ENCODE data around the gene RRAGA.
A peak's percentile ranks its signal among the peaks of the same experiment; 100 is the strongest.
"Not testable (repeated sequence)": the region's sequence is repeated elsewhere in the genome, so short reads cannot be mapped to it uniquely, and the experiment has no call there.

The RRAGA gene

DNA sequence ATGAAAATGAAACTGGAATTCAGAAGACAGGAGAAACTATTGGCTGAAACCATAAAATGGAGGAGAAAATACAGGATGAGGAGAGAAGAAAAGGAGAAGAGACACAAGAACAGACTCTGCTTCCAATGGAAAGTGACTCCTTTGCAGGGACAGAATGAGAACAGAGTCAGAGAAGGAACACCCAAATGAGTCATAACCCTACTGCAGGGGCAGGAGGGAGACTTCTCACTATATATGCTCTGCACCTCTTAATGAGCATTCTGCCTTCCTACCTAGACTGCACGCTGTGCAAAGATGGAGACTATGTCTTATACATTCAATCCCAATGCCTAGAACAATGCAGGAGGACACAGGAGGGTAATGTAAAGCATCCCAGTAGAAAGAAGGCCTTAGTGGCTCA is 18.3 kb upstream of the RRAGA start:
- TF ChIP-seq POLR2AphosphoS5 (IDR thresholded peaks at IDR 0.05; ENCODE audit: low read depth, low read length) (no peak), POLR2A (IDR thresholded peaks at IDR 0.05; ENCODE audit: low read depth, low read length) (no peak), TAF1 (IDR thresholded peaks at IDR 0.05; ENCODE audit: borderline replicate concordance, low read depth, low read length) (no peak)
- DNase-seq (ENCODE audit: insufficient read length): no peak
- FAIRE-seq: peak; percentile 62

DNA sequence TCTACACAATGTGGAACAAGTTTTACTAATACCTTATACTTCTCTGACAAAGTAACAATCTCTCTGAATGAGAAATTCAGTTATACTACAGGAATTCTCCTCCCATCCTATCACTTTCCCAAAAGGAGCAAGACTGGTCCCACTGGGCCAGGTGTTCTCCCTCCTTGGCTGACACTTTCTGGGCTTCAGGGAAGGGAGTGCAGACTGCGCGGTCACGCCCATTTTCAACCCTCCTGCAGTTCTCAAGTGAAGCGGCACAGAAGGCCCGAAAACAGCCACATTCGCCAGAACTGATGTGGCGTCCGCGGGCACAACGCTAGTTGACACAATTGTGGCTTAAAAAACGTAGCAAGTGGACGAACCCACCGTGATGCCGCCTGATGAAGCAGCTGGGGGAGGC is 16.8 kb upstream of the RRAGA start:
- no peak for DNase-seq (ENCODE audit: insufficient read length)
- TF ChIP-seq TAF1 (IDR thresholded peaks at IDR 0.05; ENCODE audit: borderline replicate concordance, low read depth, low read length) (no peak), POLR2A (IDR thresholded peaks at IDR 0.05; ENCODE audit: low read depth, low read length) (no peak), POLR2AphosphoS5 (IDR thresholded peaks at IDR 0.05; ENCODE audit: low read depth, low read length) (no peak)
- FAIRE-seq: no peak

DNA sequence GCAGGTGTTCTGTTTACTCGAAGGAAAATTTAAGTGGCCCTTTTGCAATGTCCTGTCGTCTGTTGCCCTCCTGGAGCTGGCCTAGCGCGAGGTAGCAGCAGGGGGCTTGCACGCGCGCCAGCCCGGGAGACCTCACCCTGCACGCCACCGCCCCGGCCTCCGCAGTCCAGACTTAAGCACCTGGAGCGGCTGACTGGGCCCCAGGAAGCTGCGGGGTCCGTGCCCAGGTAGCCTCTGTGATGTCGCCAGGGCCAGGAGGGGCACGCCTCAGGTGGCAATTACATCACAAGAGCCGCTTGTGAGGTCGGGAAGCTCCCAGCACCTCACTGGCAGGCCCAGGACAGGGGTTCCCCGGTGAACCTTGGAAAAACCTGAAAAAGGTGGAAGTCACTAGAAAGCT is 16.2 kb upstream of the RRAGA start, which contains the start of gene SAXO1:
Gene SAXO1 (minus strand): TSS at position 195 of the 400 bp plus-strand sequence. CDS start 301 bp downstream, outside the sequence.
- DNase-seq (ENCODE audit: insufficient read length) (no peak), FAIRE-seq (no peak)
- TF ChIP-seq TAF1 (IDR thresholded peaks at IDR 0.05; ENCODE audit: borderline replicate concordance, low read depth, low read length) (no peak), POLR2AphosphoS5 (IDR thresholded peaks at IDR 0.05; ENCODE audit: low read depth, low read length) (no peak)

DNA sequence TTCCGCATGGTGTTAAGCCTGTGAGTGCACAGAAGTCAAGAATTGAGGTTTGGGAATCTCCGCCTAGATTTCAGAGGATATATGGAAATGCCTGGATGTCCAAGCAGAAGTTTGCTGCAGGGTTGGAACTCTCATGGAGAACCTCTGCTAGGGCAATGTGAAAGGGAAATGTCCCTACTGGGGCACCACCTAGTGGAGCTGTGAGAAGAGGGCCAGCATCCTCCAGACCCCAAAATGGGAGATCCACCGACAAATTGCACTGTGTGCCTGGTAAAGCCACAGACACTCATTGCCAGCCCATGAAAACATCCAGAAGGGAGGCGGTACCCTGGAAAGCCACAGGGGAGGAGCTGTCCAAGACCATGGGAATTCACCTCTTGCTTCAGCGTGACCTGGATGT is 12.6 kb upstream of the RRAGA start:
- DNase-seq (ENCODE audit: insufficient read length) (no peak), FAIRE-seq (no peak)
- TF ChIP-seq TAF1 (IDR thresholded peaks at IDR 0.05; ENCODE audit: borderline replicate concordance, low read depth, low read length): no peak
- TF ChIP-seq POLR2AphosphoS5 (IDR thresholded peaks at IDR 0.05; ENCODE audit: low read depth, low read length): no peak
- TF ChIP-seq POLR2A (IDR thresholded peaks at IDR 0.05; ENCODE audit: low read depth, low read length): no peak

DNA sequence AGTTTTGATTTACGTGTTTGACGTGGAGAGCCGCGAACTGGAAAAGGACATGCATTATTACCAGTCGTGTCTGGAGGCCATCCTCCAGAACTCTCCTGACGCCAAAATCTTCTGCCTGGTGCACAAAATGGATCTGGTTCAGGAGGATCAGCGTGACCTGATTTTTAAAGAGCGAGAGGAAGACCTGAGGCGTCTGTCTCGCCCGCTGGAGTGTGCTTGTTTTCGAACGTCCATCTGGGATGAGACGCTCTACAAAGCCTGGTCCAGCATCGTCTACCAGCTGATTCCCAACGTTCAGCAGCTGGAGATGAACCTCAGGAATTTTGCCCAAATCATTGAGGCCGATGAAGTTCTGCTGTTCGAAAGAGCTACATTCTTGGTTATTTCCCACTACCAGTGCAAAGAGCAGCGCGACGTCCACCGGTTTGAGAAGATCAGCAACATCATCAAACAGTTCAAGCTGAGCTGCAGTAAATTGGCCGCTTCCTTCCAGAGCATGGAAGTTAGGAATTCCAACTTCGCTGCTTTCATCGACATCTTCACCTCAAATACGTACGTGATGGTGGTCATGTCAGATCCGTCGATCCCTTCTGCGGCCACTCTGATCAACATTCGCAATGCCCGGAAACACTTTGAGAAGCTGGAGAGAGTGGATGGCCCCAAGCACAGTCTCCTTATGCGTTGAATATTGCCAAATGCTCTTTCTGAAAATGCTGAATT is 850 bp downstream of the RRAGA start:
- no peak for DNase-seq (ENCODE audit: insufficient read length)

DNA sequence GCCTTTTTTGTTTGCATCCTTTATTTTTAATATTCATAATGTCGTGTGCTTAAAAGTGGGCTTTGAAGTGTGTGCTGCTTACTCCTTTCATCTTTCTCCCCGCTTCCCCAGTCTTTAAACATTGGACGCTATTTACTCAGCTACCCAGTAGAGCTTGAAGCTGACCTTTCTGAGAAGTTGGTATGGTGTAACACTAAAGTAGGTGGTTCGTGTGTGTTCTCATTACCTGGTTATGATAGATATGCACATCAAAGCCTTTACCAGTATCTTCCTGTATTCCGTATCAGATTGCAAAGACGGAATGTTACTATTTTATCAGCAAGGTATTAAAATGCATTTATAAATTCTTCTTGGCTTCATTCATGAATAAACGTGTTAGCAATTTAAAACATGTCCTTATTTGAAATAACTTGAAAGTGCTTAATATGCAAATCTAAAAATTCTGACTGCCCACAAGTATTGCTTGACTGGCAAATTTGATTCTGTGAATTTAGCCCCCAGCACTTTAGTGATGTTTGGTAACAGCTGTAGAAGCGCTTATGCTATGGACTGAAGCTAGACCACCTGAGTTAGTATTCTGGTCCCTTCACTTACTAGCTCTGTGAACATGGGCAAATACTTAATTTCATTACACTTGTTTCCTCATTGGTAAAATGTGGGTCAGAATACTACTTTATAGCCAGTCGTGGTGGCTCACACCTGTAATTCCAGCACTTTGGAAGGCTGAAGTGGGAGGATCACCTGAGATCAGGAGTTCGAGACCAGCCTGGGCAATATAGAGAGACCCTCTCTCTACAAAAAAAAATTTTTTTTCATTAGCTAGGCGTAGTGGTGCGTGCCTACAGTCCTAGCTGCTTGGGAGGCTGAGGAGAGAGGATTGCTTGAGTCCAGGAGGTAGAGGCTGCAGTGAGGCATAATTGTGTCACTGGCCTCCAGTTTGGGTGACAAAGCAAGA is 1.7 kb downstream of the RRAGA start:
- DNase-seq (ENCODE audit: insufficient read length) (no peak), FAIRE-seq (peak; percentile 57)
- no peak for TF ChIP-seq POLR2AphosphoS5 (IDR thresholded peaks at IDR 0.05; ENCODE audit: low read depth, low read length)
- TF ChIP-seq TAF1 (IDR thresholded peaks at IDR 0.05; ENCODE audit: borderline replicate concordance, low read depth, low read length): no peak
- no peak for TF ChIP-seq POLR2A (IDR thresholded peaks at IDR 0.05; ENCODE audit: low read depth, low read length)

More for the DNA sequence above, 850 bp downstream of the RRAGA start:
- peak; percentile 77 for FAIRE-seq
- TF ChIP-seq TAF1 (IDR thresholded peaks at IDR 0.05; ENCODE audit: borderline replicate concordance, low read depth, low read length) (no peak), POLR2A (IDR thresholded peaks at IDR 0.05; ENCODE audit: low read depth, low read length) (no peak), POLR2AphosphoS5 (IDR thresholded peaks at IDR 0.05; ENCODE audit: low read depth, low read length) (no peak)

DNA sequence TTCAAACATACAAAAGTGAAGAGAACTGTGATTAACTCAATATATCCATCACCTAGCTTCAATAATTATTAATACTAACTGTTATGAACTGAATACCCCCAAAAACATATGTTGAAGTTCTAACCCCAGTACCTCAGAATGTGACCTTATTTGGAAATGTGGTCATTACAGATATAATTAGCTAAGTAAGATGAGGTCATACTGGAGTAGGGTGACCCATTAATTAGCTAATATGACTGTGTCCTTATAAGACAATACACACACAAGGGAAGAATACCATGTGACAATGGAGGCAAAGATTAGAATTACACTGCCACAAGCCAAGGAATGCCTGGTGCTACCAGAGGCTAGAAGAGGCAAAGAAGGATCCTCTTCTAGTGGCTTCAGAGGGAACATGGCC is 7.8 kb downstream of the RRAGA start:
- TF ChIP-seq POLR2AphosphoS5 (IDR thresholded peaks at IDR 0.05; ENCODE audit: low read depth, low read length) (no peak), TAF1 (IDR thresholded peaks at IDR 0.05; ENCODE audit: borderline replicate concordance, low read depth, low read length) (no peak), POLR2A (IDR thresholded peaks at IDR 0.05; ENCODE audit: low read depth, low read length) (no peak)
- no peak for DNase-seq (ENCODE audit: insufficient read length)
- FAIRE-seq: peak; percentile 64

DNA sequence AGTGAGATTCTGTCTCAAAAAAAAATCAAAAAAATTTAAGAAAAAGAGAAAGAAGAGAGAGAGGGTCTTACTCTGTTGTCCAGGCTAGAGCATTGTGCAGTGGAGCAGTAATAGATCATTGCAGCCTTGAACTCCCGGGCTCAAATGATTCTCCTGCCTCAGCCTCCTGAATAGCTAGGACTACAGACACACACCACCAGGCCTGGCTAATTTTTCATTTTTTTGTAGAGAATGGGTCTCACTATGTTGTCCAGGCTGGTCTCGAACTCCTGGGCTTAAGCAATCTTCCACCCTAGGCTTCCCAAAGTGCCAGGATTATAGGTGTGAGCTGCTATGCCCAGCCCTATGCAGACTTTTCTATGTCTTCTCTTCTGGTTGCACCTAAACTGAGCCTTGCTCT is 25.0 kb downstream of the RRAGA start:
- FAIRE-seq: no peak
- TF ChIP-seq POLR2A (IDR thresholded peaks at IDR 0.05; ENCODE audit: low read depth, low read length) (no peak), POLR2AphosphoS5 (IDR thresholded peaks at IDR 0.05; ENCODE audit: low read depth, low read length) (no peak), TAF1 (IDR thresholded peaks at IDR 0.05; ENCODE audit: borderline replicate concordance, low read depth, low read length) (no peak)
- no peak for DNase-seq (ENCODE audit: insufficient read length)

DNA sequence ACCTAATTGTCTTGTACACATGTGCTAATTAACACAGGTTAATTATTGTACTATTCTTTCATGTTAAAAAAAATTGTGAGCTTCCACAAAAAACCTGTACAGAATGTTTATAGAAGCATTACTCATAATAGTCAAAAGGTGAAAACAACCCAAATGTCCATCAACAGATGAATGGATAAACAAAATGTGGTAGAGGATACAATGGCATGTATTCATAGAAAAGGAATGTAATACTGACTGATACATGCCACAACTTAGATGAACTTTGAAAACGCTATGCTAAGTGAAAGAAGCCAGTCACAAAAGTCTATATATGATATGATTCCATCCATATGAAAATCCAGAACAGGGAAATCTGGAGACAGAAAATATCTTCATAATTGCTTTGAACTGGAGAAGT is 25.6 kb downstream of the RRAGA start:
- no peak for DNase-seq (ENCODE audit: insufficient read length)

DNA sequence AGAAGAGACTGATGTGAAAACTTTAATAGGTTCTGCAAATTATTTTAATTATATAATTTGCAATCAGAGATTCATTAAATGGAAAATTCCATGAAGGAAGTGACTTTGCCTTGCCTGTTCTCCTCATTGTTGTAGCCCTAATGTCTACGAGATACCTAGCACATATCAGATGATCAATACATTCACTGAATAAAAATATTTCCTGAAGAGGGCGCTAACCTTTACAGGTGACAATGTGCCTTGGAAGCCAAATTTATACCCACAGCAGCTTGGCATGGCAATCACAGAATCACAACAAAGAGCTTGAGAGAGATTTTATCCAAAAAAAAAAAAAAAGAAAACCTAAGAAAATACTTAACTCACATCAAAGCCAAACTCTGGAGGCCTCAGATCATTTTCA is 36.1 kb downstream of the RRAGA start:
- DNase-seq (ENCODE audit: insufficient read length): no peak
- FAIRE-seq: peak; percentile 46
- TF ChIP-seq POLR2A (IDR thresholded peaks at IDR 0.05; ENCODE audit: low read depth, low read length): no peak
- no peak for TF ChIP-seq POLR2AphosphoS5 (IDR thresholded peaks at IDR 0.05; ENCODE audit: low read depth, low read length)
- TF ChIP-seq TAF1 (IDR thresholded peaks at IDR 0.05; ENCODE audit: borderline replicate concordance, low read depth, low read length): no peak

More for the DNA sequence above, 25.6 kb downstream of the RRAGA start:
- no peak for FAIRE-seq
- TF ChIP-seq TAF1 (IDR thresholded peaks at IDR 0.05; ENCODE audit: borderline replicate concordance, low read depth, low read length) (no peak), POLR2A (IDR thresholded peaks at IDR 0.05; ENCODE audit: low read depth, low read length) (no peak), POLR2AphosphoS5 (IDR thresholded peaks at IDR 0.05; ENCODE audit: low read depth, low read length) (no peak)

DNA sequence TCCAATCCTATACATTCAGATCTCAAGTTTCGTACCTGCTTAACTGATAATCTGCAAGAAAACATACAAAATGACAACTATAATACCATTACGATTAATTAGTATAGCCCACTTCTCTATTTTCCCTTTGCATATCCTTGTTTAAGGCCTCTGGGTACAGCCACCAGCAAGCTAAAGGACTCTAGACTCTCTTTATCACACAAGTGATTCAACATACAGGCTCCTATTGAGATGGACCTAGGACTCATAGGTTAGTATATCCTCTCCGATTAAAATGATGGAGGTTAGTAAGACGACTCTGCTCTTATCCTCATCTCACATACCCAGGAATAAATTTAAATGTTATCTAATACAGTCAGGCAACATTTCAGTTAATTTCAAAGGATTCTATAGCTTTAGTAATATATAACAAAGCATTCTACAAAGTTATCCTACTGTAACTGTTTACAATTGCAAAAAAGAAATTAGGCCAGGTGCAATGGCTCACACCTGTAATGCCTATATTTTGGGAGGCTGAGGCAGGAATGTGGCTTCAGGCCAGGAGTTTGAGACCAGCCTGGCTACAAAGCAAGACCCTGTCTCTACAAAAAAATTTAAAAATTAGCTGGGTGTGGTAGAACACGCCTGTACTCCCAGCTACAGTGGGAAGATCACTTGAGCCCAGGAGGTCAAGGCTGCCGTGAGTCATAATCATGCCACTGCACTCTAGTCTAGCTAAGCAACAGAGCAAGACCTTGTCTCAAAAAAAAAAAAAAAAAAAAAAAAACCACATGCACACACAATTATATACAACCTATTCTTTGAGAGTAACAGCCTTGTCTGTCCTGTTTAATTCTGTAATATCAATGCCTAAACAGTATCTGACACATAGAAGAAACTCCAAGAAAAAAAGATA is 38.1 kb downstream of the RRAGA start:
- no peak for DNase-seq (ENCODE audit: insufficient read length)
- TF ChIP-seq POLR2AphosphoS5 (IDR thresholded peaks at IDR 0.05; ENCODE audit: low read depth, low read length) (no peak), TAF1 (IDR thresholded peaks at IDR 0.05; ENCODE audit: borderline replicate concordance, low read depth, low read length) (no peak), POLR2A (IDR thresholded peaks at IDR 0.05; ENCODE audit: low read depth, low read length) (no peak)
- no peak for FAIRE-seq

DNA sequence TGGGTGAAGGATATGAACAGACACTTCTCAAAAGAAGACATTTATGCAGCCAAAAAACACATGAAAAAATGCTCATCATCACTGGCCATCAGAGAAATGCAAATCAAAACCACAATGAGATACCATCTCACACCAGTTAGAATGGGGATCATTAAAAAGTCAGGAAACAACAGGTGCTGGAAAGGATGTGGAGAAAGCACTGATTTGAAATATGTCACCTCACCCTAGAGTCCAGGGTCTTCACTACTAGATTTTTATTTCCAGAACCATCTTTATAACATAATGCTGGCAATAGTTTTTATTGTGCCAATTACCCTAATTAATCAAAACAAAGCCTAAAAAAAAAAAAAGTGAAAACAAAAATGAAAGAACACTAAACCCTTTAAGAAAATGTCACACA is 48.2 kb downstream of the RRAGA start:
- DNase-seq (ENCODE audit: insufficient read length); FAIRE-seq: not testable (repeated sequence)

Measured in GM12892 (cell line).